A549 (cell line): ENCODE data around the gene GET4. TPM values are rescaled to one million over a fixed set of nuclear protein-coding genes. Genes with fewer than 3 reads are reported as not detected.

Experiments used
- ATAC-seq, 2 experiments: fragments of 200-7000 bp in 1 of 2; fragments of >200 bp in 1 of 2; cut with Nextera tagmentation in 1 of 2; cut with Tn5 transposase in 1 of 2; 3 replicates each; pipeline versions ENCODE4 v1.8.0 to v1.9.1; 2018 to 2020; ENCODE audit warnings: mild to moderate bottlenecking in 1 of 2, moderate library complexity in 1 of 2
- CTCF ChIA-PET: fragments of 300-600 bp; sonication (Branson Sonifier 250); formaldehyde crosslinking; extraction: SDS; loops from one replicate; lab custom pipeline; 2021; ENCODE audit warnings: antibody characterized with exemption, inconsistent platforms; lab: Yijun Ruan, JAX
- POLR2A ChIA-PET: fragments of 350-600 bp; formaldehyde crosslinking; extraction: SDS; loops from one replicate; lab custom pipeline; 2021; ENCODE audit warnings: antibody characterized with exemption, inconsistent platforms; lab: Yijun Ruan, JAX
- DNase-seq, 2 experiments: peaks; one replicate each; pipeline versions ENCODE4 v3.0.0 to v3.0.0-alpha.2; 2011 to 2016; ENCODE audit warnings: low read depth in 1 of 2, low spot score in 1 of 2
- FAIRE-seq: peaks from 2 replicates; lab custom pipeline; 2011; peaks lifted over from hg19 to GRCh38; lab: Jason Lieb, UNC
- H3K27ac ChIP-seq, 2 experiments: fragments of >200 bp; sonication (Bioruptor Twin); formaldehyde crosslinking; 3 replicates each; pipeline ENCODE4 v1.5.1; 2016 to 2017
- H3K4me1 ChIP-seq: fragments of >200 bp; sonication (Bioruptor Twin); formaldehyde crosslinking; 3 replicates; pipeline ENCODE4 v1.6.1; 2016
- H3K4me2 ChIP-seq: fragments of >200 bp; sonication (Bioruptor Twin); formaldehyde crosslinking; 3 replicates; pipeline ENCODE4 v1.6.1; 2016
- H3K4me3 ChIP-seq: fragments of >200 bp; sonication (Bioruptor Twin); formaldehyde crosslinking; 3 replicates; pipeline ENCODE4 v1.5.1; 2016
- H3K9me3 ChIP-seq: fragments of >200 bp; sonication (Bioruptor Twin); formaldehyde crosslinking; 3 replicates; pipeline ENCODE4 v1.6.1; 2016
- CBX2 ChIP-seq: fragments of 200-600 bp; sonication (generic); IDR thresholded peaks from 2 replicates; pipeline ENCODE4 v1.6.1; 2016; ENCODE audit warnings: low read depth, mild to moderate bottlenecking, borderline replicate concordance
- CBX8 ChIP-seq: fragments of 200-600 bp; sonication (generic); IDR thresholded peaks from 2 replicates; pipeline ENCODE4 v1.6.1; 2016
- CEBPB ChIP-seq, 2 experiments: fragments of >200 bp in 1 of 2; sonication (Bioruptor Twin) in 1 of 2; formaldehyde crosslinking in 1 of 2; IDR thresholded peaks; 2 replicates each; pipeline ENCODE4 v1.6.1; 2012 to 2016
- CHD2 ChIP-seq: fragments of 150-350 bp; IDR thresholded peaks from 2 replicates; pipeline ENCODE4 v1.6.1; 2014; ENCODE audit warnings: low read length; ENCODE audit not compliant: partially characterized antibody
- CHD4 ChIP-seq: fragments of 200-600 bp; sonication (generic); IDR thresholded peaks from 2 replicates; pipeline ENCODE4 v1.6.1; 2016; ENCODE audit warnings: antibody characterized with exemption, mild to moderate bottlenecking, borderline replicate concordance
- EHF ChIP-seq: fragments of 250-450 bp; sonication (Bioruptor Pico); IDR thresholded peaks from 2 replicates; pipeline ENCODE4 v1.5.0; 2020; ENCODE audit warnings: mild to moderate bottlenecking
- EHMT2 ChIP-seq: fragments of 200-600 bp; sonication (generic); IDR thresholded peaks from 2 replicates; pipeline ENCODE4 v1.6.1; 2016; ENCODE audit warnings: antibody characterized with exemption, low read depth, mild to moderate bottlenecking, moderate library complexity
- ELK1 ChIP-seq: fragments of 150-350 bp; IDR thresholded peaks from 2 replicates; pipeline ENCODE4 v1.6.1; 2014; ENCODE audit warnings: low read depth, mild to moderate bottlenecking, low read length
- FOSL2 ChIP-seq, 2 experiments: fragments of 450-650 bp in 1 of 2; fragments of >200 bp in 1 of 2; sonication (Bioruptor Twin) in 1 of 2; formaldehyde crosslinking; IDR thresholded peaks; 2 replicates each; pipeline versions ENCODE4 v1.5.0 to v1.6.1; 2016 to 2020; ENCODE audit warnings: mild to moderate bottlenecking in 1 of 2, moderate library complexity in 1 of 2
- GATA3 ChIP-seq: IDR thresholded peaks from 2 replicates; pipeline ENCODE4 v1.6.1; 2012; ENCODE audit warnings: borderline replicate concordance
- HEYL ChIP-seq: fragments of 250-450 bp; sonication (Bioruptor Pico); IDR thresholded peaks from 2 replicates; pipeline ENCODE4 v1.8.0; 2021; ENCODE audit warnings: mild to moderate bottlenecking, moderate library complexity
- HOXB13 ChIP-seq: fragments of 250-450 bp; sonication (Bioruptor Pico); IDR thresholded peaks from 2 replicates; pipeline ENCODE4 v1.5.0; 2020; ENCODE audit warnings: low read depth, mild to moderate bottlenecking, moderate library complexity
- HOXB5 ChIP-seq: fragments of 250-450 bp; sonication (Bioruptor Pico); IDR thresholded peaks from 2 replicates; pipeline ENCODE4 v1.5.0; 2020; ENCODE audit warnings: mild to moderate bottlenecking, moderate library complexity
- JUNB ChIP-seq: fragments of >200 bp; sonication (Bioruptor Twin); formaldehyde crosslinking; IDR thresholded peaks from 2 replicates; pipeline ENCODE4 v1.6.1; 2016
- KDM5A ChIP-seq: fragments of 200-600 bp; sonication (generic); IDR thresholded peaks from 2 replicates; pipeline ENCODE4 v1.6.1; 2016; ENCODE audit warnings: antibody characterized with exemption, mild to moderate bottlenecking
- MAFK ChIP-seq: fragments of 450-650 bp; IDR thresholded peaks from 2 replicates; pipeline ENCODE4 v1.6.1; 2014; ENCODE audit not compliant: partially characterized antibody
- MAX ChIP-seq: IDR thresholded peaks from 2 replicates; pipeline ENCODE4 v1.6.1; 2012
- NFE2L2 ChIP-seq: fragments of 150-350 bp; conservative IDR thresholded peaks from 2 replicates; pipeline ENCODE4 v1.6.1; 2014; ENCODE audit warnings: low read length
- POLR2A ChIP-seq: IDR thresholded peaks from 2 replicates; pipeline ENCODE4 v1.6.1; 2012; ENCODE audit warnings: mild to moderate bottlenecking, low read length
- RFX5 ChIP-seq: fragments of 450-650 bp; IDR thresholded peaks from 2 replicates; pipeline ENCODE4 v1.7.1; 2014; ENCODE audit warnings: antibody characterized with exemption, mild to moderate bottlenecking, moderate library complexity
- ZFP36 ChIP-seq: fragments of 450-650 bp; IDR thresholded peaks from 2 replicates; pipeline ENCODE4 v1.6.1; 2014; ENCODE audit warnings: borderline replicate concordance; ENCODE audit not compliant: partially characterized antibody
- ZNF302 ChIP-seq: fragments of 250-450 bp; sonication (Bioruptor Pico); IDR thresholded peaks from 2 replicates; pipeline ENCODE4 v1.9.0; 2021; ENCODE audit warnings: inconsistent platforms, mild to moderate bottlenecking, moderate library complexity
- ZSCAN20 ChIP-seq: fragments of 250-450 bp; sonication (Bioruptor Pico); IDR thresholded peaks from 2 replicates; pipeline ENCODE4 v1.8.0; 2022; ENCODE audit warnings: mild to moderate bottlenecking, moderate library complexity
- WGBS: methylation state at CpG from one replicate; pipeline ENCODE4 v1.1.6; 2017; ENCODE audit errors: missing lambda C conversion rate; 5-methylcytosine and 5-hydroxymethylcytosine counted together
- polyA plus RNA-seq, 4 experiments: library from polyadenylated mRNA; depleted of rRNA in 3 of 4; stranded (reverse); fragments of >200 nt; fragmentation: RNase III in 1 of 4; extraction: RNeasy Plus Mini Kit Qiagen cat#74134 plus additional on column Dnase treatment in 1 of 4; gene quantifications; 2 replicates in 3 of 4; 3 replicates in 1 of 4; pipeline ENCODE4 v1.2.3, GENCODE V29; 2011 to 2017
- TF ChIP-seq, protein P1 (sequence below): IDR thresholded peaks from 2 replicates; pipeline ENCODE4 v1.6.1; 2012
- TF ChIP-seq, protein P2 (sequence below): fragments of >200 bp; sonication (Bioruptor Twin); formaldehyde crosslinking; IDR thresholded peaks from 3 replicates; pipeline ENCODE4 v1.6.1; 2016
- TF ChIP-seq, protein P3 (sequence below): fragments of 250-450 bp; sonication (Bioruptor Pico); IDR thresholded peaks from 2 replicates; pipeline ENCODE4 v1.5.0; 2021; ENCODE audit warnings: mild to moderate bottlenecking, moderate library complexity, borderline replicate concordance
- TF ChIP-seq, protein P4 (sequence below): fragments of 450-650 bp; IDR thresholded peaks from 2 replicates; pipeline ENCODE4 v1.6.1; 2014; ENCODE audit warnings: antibody characterized with exemption

Gene GET4
- polyA plus RNA-seq, 2 of the 4 experiments (the other 2 are of a cell fraction): 26.1 to 37.0 TPM

- no peak for FAIRE-seq
- POLR2A ChIA-PET: no interaction called here
- no peak for ATAC-seq
Observed at GRCh38 chr7:882336-883035, 6.1 kb downstream of the GET4 start.

DNA sequence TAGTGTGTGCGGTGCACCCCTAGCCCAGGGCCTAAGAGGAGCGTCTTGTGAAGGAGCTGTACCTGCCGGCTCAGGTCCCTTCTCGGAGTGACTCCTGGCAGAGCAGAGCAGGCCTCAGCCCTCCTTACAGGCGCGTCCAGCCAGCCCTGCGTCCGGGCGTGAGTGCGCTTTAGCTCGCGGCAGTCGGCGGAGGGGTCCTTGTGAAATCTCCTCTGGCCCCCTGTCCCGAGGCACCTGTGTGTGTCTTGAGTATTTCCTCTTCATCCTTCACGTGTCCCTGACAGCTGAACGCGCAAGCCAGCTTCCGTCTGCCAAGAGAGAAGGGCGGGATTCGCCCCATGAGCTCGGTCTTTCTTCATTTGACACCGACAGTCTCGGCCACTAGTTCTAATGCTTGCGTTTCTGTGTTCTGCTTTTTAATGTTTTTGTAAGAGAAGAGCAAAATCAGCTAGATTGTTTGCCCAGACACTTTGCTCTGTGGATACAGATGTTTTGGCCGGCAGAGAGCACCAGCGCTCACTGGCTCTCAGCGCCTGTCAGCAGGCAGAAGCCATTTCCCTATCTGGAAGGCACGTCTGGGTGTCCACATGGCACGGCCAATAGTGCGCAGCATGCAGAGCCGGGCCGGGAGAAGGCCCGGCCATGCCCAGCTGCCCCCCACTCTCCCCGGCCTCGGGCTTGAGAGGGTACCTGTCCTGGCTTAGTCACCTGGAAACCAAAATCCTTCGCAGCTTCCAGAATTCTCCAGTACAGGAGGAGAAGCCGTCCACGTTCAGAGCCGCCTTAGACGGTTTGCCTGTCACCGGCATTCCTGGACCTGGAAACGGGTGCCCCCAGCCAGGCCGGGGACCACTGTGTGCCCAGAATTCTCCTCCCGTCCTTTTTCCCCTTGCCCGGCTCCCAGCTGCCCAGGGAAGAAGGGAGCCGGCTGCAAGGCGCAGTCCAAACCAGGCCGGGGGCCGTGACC, 7.0 kb downstream of the GET4 start:
- Histone ChIP-seq H3K27ac (no peak overlapping the region), H3K4me3 (no peak overlapping the region), H3K4me2 (no peak overlapping the region), H3K4me1 (peaks cover 6% of the 10 kb centered on the region; the same call in 2 of the 3 replicates), H3K9me3 (no peaks in the 10 kb centered on the region)
- CTCF ChIA-PET: interaction anchor here (0.6 to 1.7 kb wide), 3 partner anchors 11 to 562 kb away, joined by 3 to 5 read pairs (median 3); no protein-coding TSS in a partner anchor
- FAIRE-seq (no peak), ATAC-seq (no peak), DNase-seq (no peak)
- WGBS: 94% methylated on average over 48 of the region's 50 CpGs
- POLR2A ChIA-PET: no interaction called here
- no peak for TF ChIP-seq MAFK
- TF ChIP-seq HOXB13 (CRISPR knock-in tag): no peak
- no peak for TF ChIP-seq CHD2
- TF ChIP-seq JUNB: no peak
- TF ChIP-seq, protein P1, sequence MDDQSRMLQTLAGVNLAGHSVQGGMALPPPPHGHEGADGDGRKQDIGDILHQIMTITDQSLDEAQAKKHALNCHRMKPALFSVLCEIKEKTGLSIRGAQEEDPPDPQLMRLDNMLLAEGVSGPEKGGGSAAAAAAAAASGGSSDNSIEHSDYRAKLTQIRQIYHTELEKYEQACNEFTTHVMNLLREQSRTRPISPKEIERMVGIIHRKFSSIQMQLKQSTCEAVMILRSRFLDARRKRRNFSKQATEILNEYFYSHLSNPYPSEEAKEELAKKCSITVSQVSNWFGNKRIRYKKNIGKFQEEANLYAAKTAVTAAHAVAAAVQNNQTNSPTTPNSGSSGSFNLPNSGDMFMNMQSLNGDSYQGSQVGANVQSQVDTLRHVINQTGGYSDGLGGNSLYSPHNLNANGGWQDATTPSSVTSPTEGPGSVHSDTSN: no peak
- no peak for TF ChIP-seq FOSL2 (IDR thresholded peaks at IDR 0.05)
- TF ChIP-seq FOSL2 (CRISPR knock-in tag; IDR thresholded peaks at IDR 0.05): no peak
- TF ChIP-seq CBX8: no peak
- TF ChIP-seq CHD4: no peak
- TF ChIP-seq ELK1: no peak
- TF ChIP-seq, protein P2, sequence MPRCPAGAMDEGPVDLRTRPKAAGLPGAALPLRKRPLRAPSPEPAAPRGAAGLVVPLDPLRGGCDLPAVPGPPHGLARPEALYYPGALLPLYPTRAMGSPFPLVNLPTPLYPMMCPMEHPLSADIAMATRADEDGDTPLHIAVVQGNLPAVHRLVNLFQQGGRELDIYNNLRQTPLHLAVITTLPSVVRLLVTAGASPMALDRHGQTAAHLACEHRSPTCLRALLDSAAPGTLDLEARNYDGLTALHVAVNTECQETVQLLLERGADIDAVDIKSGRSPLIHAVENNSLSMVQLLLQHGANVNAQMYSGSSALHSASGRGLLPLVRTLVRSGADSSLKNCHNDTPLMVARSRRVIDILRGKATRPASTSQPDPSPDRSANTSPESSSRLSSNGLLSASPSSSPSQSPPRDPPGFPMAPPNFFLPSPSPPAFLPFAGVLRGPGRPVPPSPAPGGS: no peak
- TF ChIP-seq EHF (CRISPR knock-in tag): no peak

More at GRCh38 chr7:882336-883035, 6.1 kb downstream of the GET4 start:
- peaks cover 10% of the 10 kb centered on the region; the same call in 2 of the 3 replicates for H3K4me1 ChIP-seq
- TF ChIP-seq HOXB5 (CRISPR knock-in tag) (no peak), NFE2L2 (no peak), EHMT2 (no peak), POLR2A (no peak), CBX8 (no peak), GATA3 (no peak), MAX (no peak), ZSCAN20 (no peak), CBX2 (no peak), RFX5 (no peak), HEYL (CRISPR knock-in tag) (no peak), ELK1 (no peak), CEBPB (IDR thresholded peaks at IDR 0.05) (no peak), KDM5A (no peak), ZFP36 (no peak), ZNF302 (no peak)
- TF ChIP-seq, protein P3, sequence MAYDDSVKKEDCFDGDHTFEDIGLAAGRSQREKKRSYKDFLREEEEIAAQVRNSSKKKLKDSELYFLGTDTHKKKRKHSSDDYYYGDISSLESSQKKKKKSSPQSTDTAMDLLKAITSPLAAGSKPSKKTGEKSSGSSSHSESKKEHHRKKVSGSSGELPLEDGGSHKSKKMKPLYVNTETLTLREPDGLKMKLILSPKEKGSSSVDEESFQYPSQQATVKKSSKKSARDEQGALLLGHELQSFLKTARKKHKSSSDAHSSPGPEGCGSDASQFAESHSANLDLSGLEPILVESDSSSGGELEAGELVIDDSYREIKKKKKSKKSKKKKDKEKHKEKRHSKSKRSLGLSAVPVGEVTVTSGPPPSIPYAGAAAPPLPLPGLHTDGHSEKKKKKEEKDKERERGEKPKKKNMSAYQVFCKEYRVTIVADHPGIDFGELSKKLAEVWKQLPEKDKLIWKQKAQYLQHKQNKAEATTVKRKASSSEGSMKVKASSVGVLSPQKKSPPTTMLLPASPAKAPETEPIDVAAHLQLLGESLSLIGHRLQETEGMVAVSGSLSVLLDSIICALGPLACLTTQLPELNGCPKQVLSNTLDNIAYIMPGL (CRISPR knock-in tag): no peak
- TF ChIP-seq, protein P2: no peak
- TF ChIP-seq, protein P4, sequence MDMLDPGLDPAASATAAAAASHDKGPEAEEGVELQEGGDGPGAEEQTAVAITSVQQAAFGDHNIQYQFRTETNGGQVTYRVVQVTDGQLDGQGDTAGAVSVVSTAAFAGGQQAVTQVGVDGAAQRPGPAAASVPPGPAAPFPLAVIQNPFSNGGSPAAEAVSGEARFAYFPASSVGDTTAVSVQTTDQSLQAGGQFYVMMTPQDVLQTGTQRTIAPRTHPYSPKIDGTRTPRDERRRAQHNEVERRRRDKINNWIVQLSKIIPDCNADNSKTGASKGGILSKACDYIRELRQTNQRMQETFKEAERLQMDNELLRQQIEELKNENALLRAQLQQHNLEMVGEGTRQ: no peak
- TF ChIP-seq, all 56 proteins: peak for 0
- Histone ChIP-seq H3K9me3 (no peaks in the 10 kb centered on the region), H3K4me3 (no peak overlapping the region), H3K4me2 (no peak overlapping the region), H3K27ac (no peak overlapping the region)
- CTCF ChIA-PET: interaction anchor here (0.5 to 1.0 kb wide), 3 partner anchors 10 to 366 kb away, joined by 3 to 4 read pairs (median 3); no protein-coding TSS in a partner anchor
- DNase-seq: no peak
- WGBS: 91% methylated on average over 19 of the region's 37 CpGs
